IPS DF 6.9 (cell line): ENCODE measurements around the gene PREX1.
"Not testable (repeated sequence)": the region's sequence is repeated elsewhere in the genome, so short reads cannot be mapped to it uniquely, and the experiment has no call there.

Source experiments
- DNase-seq: peaks from one replicate; pipeline ENCODE4 v3.0.0-alpha.2; 2013; ENCODE audit warnings: low read depth, low spot score
- H3K27ac ChIP-seq: one replicate; pipeline ENCODE4 v1.5.1; 2013; ENCODE audit warnings: low read length, control low read depth
- H3K27me3 ChIP-seq: 2 replicates; pipeline ENCODE4 v1.6.1; 2013; ENCODE audit warnings: mild to moderate bottlenecking, low read length; ENCODE audit not compliant: control insufficient read depth, insufficient read depth
- H3K36me3 ChIP-seq: 2 replicates; pipeline ENCODE4 v1.6.1; 2013; ENCODE audit warnings: low read length; ENCODE audit not compliant: control insufficient read depth, insufficient read depth
- H3K4me1 ChIP-seq: 2 replicates; pipeline ENCODE4 v1.6.1; 2013; ENCODE audit warnings: low read length; ENCODE audit not compliant: control insufficient read depth, insufficient read depth
- H3K4me3 ChIP-seq: 2 replicates; pipeline ENCODE4 v1.5.1; 2013; ENCODE audit warnings: mild to moderate bottlenecking, low read length
- H3K9me3 ChIP-seq: 2 replicates; pipeline ENCODE4 v1.6.1; 2013; ENCODE audit warnings: low read length, inconsistent platforms; ENCODE audit not compliant: control insufficient read depth, insufficient read depth
- WGBS: extraction: QIAGEN DNeasy Blood & Tissue Kit; methylation state at CpG from one replicate; pipeline ENCODE4 v1.1.7; 2013; ENCODE audit warnings: mixed read lengths, missing lambda C conversion rate; ENCODE audit not compliant: insufficient read length, insufficient coverage; 5-methylcytosine and 5-hydroxymethylcytosine counted together

The PREX1 gene

GRCh38 chr20:48766205-48766604, 61.6 kb downstream of the PREX1 start:
- Histone ChIP-seq H3K4me1 (no peaks in the 10 kb centered on the region), H3K9me3 (no peaks in the 10 kb centered on the region), H3K4me3 (no peak overlapping the region), H3K27me3 (no peaks in the 10 kb centered on the region), H3K36me3 (no peaks in the 10 kb centered on the region), H3K27ac (no peak overlapping the region)
- WGBS: no CpG with 5 or more reads among the region's 7 CpGs
- no peak for DNase-seq

GRCh38 chr20:48765359-48765758, 62.4 kb downstream of the PREX1 start:
- H3K36me3 ChIP-seq: no peaks in the 10 kb centered on the region
- WGBS: no CpG with 5 or more reads among the region's 4 CpGs
- H3K4me1 ChIP-seq: no peaks in the 10 kb centered on the region
- H3K27ac ChIP-seq: no peak overlapping the region
- no peaks in the 10 kb centered on the region for H3K27me3 ChIP-seq
- no peak for DNase-seq
- no peaks in the 10 kb centered on the region for H3K9me3 ChIP-seq
- no peak overlapping the region for H3K4me3 ChIP-seq

GRCh38 chr20:48763216-48763914, 64.4 kb downstream of the PREX1 start:
- no peak for DNase-seq
- H3K4me1 ChIP-seq: no peaks in the 10 kb centered on the region

GRCh38 chr20:48761874-48762273, 65.9 kb downstream of the PREX1 start:
- Histone ChIP-seq H3K9me3 (no peaks in the 10 kb centered on the region), H3K4me3 (no peak overlapping the region), H3K36me3 (no peaks in the 10 kb centered on the region), H3K27me3 (no peaks in the 10 kb centered on the region), H3K4me1 (no peaks in the 10 kb centered on the region), H3K27ac (no peak overlapping the region)
- no CpG with 5 or more reads among the region's 3 CpGs for whole genome bisulfite sequencing
- DNase-seq: no peak

More at GRCh38 chr20:48763216-48763914, 64.4 kb downstream of the PREX1 start:
- no peak overlapping the region for H3K27ac ChIP-seq
- no peaks in the 10 kb centered on the region for H3K9me3 ChIP-seq
- H3K36me3 ChIP-seq: no peaks in the 10 kb centered on the region
- no peaks in the 10 kb centered on the region for H3K27me3 ChIP-seq
- WGBS: no CpG with 5 or more reads among the region's 13 CpGs
- H3K4me3 ChIP-seq: no peak overlapping the region

- no peaks in the 10 kb centered on the region for H3K36me3 ChIP-seq
- H3K9me3 ChIP-seq: no peaks in the 10 kb centered on the region
- DNase-seq: no peak
- no peak overlapping the region for H3K27ac ChIP-seq
- H3K4me1 ChIP-seq: no peaks in the 10 kb centered on the region
- no peak overlapping the region for H3K4me3 ChIP-seq
- H3K27me3 ChIP-seq: no peaks in the 10 kb centered on the region
- WGBS: no CpG with 5 or more reads among the region's 12 CpGs
Measured at GRCh38 chr20:48761023-48761785, 66.6 kb downstream of the PREX1 start.

- Histone ChIP-seq H3K9me3 (no peaks in the 10 kb centered on the region), H3K27ac (no peak overlapping the region), H3K27me3 (no peaks in the 10 kb centered on the region), H3K4me3 (no peak overlapping the region), H3K36me3 (no peaks in the 10 kb centered on the region), H3K4me1 (no peaks in the 10 kb centered on the region)
- WGBS: no CpG with 5 or more reads among the region's 8 CpGs
- no peak for DNase-seq
Measured at GRCh38 chr20:48760403-48760983, 67.3 kb downstream of the PREX1 start.

- no peaks in the 10 kb centered on the region for H3K9me3 ChIP-seq
- no peak for DNase-seq
- no peaks in the 10 kb centered on the region for H3K27me3 ChIP-seq
- no CpG with 5 or more reads among the region's 7 CpGs for WGBS
- no peak overlapping the region for H3K27ac ChIP-seq
- no peak overlapping the region for H3K4me3 ChIP-seq
- no peaks in the 10 kb centered on the region for H3K36me3 ChIP-seq
- H3K4me1 ChIP-seq: no peaks in the 10 kb centered on the region
Measured at GRCh38 chr20:48759631-48760245, 68.1 kb downstream of the PREX1 start.

GRCh38 chr20:48758206-48758820, 69.5 kb downstream of the PREX1 start:
- no CpG with 5 or more reads among the region's 16 CpGs for WGBS
- no peaks in the 10 kb centered on the region for H3K27me3 ChIP-seq
- H3K9me3 ChIP-seq: no peaks in the 10 kb centered on the region
- no peaks in the 10 kb centered on the region for H3K36me3 ChIP-seq
- H3K27ac ChIP-seq: no peak overlapping the region
- no peak for DNase-seq
- no peaks in the 10 kb centered on the region for H3K4me1 ChIP-seq
- no peak overlapping the region for H3K4me3 ChIP-seq

- H3K27me3 ChIP-seq, H3K36me3 ChIP-seq, DNase-seq, H3K27ac ChIP-seq, H3K4me3 ChIP-seq, H3K9me3 ChIP-seq, H3K4me1 ChIP-seq: not testable (repeated sequence)
- WGBS: no CpG with 5 or more reads among the region's 6 CpGs
Measured at GRCh38 chr20:48756774-48757173, 71.0 kb downstream of the PREX1 start.

GRCh38 chr20:48754292-48754691, 73.5 kb downstream of the PREX1 start:
- no peak overlapping the region for H3K27ac ChIP-seq
- DNase-seq: no peak
- H3K27me3 ChIP-seq: no peaks in the 10 kb centered on the region
- H3K36me3 ChIP-seq: no peaks in the 10 kb centered on the region
- no peak overlapping the region for H3K4me3 ChIP-seq
- H3K4me1 ChIP-seq: peaks cover 8% of the 10 kb centered on the region; the same call in 1 of the 2 replicates
- H3K9me3 ChIP-seq: no peaks in the 10 kb centered on the region
- WGBS: no CpG with 5 or more reads among the region's 8 CpGs
